Eye (tissue), 1 donor: ENCODE measurements around the gene RGL4.
"Not testable (repeated sequence)": the region's sequence is repeated elsewhere in the genome, so short reads cannot be mapped to it uniquely, and the experiment has no call there.

Experiments
- DNase-seq: peaks from one replicate; pipeline ENCODE4 v3.0.0-alpha.2; 2015

RGL4 gene

GRCh38 chr22:23698673-23699235, 7.9 kb downstream of the RGL4 start:
- no peak for DNase-seq

- DNase-seq = no peak
Observed at GRCh38 chr22:23700706-23701105, 9.9 kb downstream of the RGL4 start.

GRCh38 chr22:23704062-23704461, 13.2 kb downstream of the RGL4 start:
- DNase-seq = no peak

- no peak for DNase-seq
Observed at GRCh38 chr22:23704829-23705228, 14.0 kb downstream of the RGL4 start.

- no peak for DNase-seq
Observed at GRCh38 chr22:23705358-23705757, 14.5 kb downstream of the RGL4 start.

GRCh38 chr22:23708270-23708669, 17.5 kb downstream of the RGL4 start:
- DNase-seq = no peak

GRCh38 chr22:23709107-23709506, 18.3 kb downstream of the RGL4 start:
- no peak for DNase-seq

- DNase-seq = no peak
Observed at GRCh38 chr22:23712256-23712655, 21.4 kb downstream of the RGL4 start.

GRCh38 chr22:23713696-23714595, 23.1 kb downstream of the RGL4 start:
- no peak for DNase-seq

- no peak for DNase-seq
Observed at GRCh38 chr22:23714596-23715578, 24.1 kb downstream of the RGL4 start.

- no peak for DNase-seq
Observed at GRCh38 chr22:23715806-23716375, 25.1 kb downstream of the RGL4 start.

- peak; percentile 96 for DNase-seq
Observed at GRCh38 chr22:23716811-23717801, 26.3 kb downstream of the RGL4 start.

- DNase-seq = no peak
Observed at GRCh38 chr22:23718371-23719165, 27.8 kb downstream of the RGL4 start.

GRCh38 chr22:23720855-23721254, 30.0 kb downstream of the RGL4 start:
- no peak for DNase-seq

GRCh38 chr22:23722160-23722559, 31.3 kb downstream of the RGL4 start:
- no peak for DNase-seq

GRCh38 chr22:23722724-23723123, 31.9 kb downstream of the RGL4 start:
- no peak for DNase-seq

- not testable (repeated sequence) for DNase-seq
Observed at GRCh38 chr22:23728108-23728507, 37.3 kb downstream of the RGL4 start.

- no peak for DNase-seq
Observed at GRCh38 chr22:23737696-23738095, 46.9 kb downstream of the RGL4 start.

GRCh38 chr22:23742505-23743264, 51.9 kb downstream of the RGL4 start:
- no peak for DNase-seq

GRCh38 chr22:23743303-23743705, 52.5 kb downstream of the RGL4 start:
- no peak for DNase-seq
